Endodermal cell (in vitro differentiated cells): ENCODE data around the gene ABCG1. TPM values are rescaled to one million over a fixed set of nuclear protein-coding genes. Genes with fewer than 3 reads are reported as not detected.

Experiments used
- DNase-seq: peaks from one replicate; pipeline ENCODE4 v3.0.0-alpha.2; 2017
- H3K27ac ChIP-seq: 2 replicates; pipeline ENCODE4 v1.5.1; 2013; ENCODE audit warnings: mild to moderate bottlenecking, low read depth, low read length, moderate library complexity
- H3K27me3 ChIP-seq: 2 replicates; pipeline ENCODE4 v1.6.1; 2013; ENCODE audit warnings: mild to moderate bottlenecking, low read length, moderate library complexity; ENCODE audit not compliant: insufficient read depth, control insufficient read depth, poor library complexity, severe bottlenecking
- H3K36me3 ChIP-seq: 2 replicates; pipeline ENCODE4 v1.7.0; 2013; ENCODE audit warnings: mild to moderate bottlenecking, low read length, moderate library complexity; ENCODE audit not compliant: control insufficient read depth, insufficient read depth
- H3K4me1 ChIP-seq: one replicate; pipeline ENCODE4 v1.7.0; 2013; ENCODE audit warnings: low read length; ENCODE audit not compliant: control insufficient read depth, insufficient read depth
- H3K4me3 ChIP-seq: 2 replicates; pipeline ENCODE4 v1.5.1; 2013; ENCODE audit warnings: mild to moderate bottlenecking, low read length, moderate library complexity
- H3K9ac ChIP-seq: 2 replicates; pipeline ENCODE4 v1.6.1; 2013; ENCODE audit warnings: mild to moderate bottlenecking, low read length, moderate library complexity; ENCODE audit not compliant: poor library complexity, severe bottlenecking; ENCODE audit errors: extremely low read depth
- H3K9me3 ChIP-seq: 2 replicates; pipeline ENCODE4 v1.6.1; 2013; ENCODE audit warnings: mild to moderate bottlenecking, low read length, moderate library complexity; ENCODE audit not compliant: control insufficient read depth
- H3K27ac Mint-ChIP-seq: 2 replicates; pipeline ENCODE4 v1.8.0; 2020; ENCODE audit warnings: mixed read lengths
- H3K27me3 Mint-ChIP-seq: 2 replicates; pipeline ENCODE4 v1.8.0; 2021; ENCODE audit warnings: mild to moderate bottlenecking, mixed read lengths; ENCODE audit not compliant: insufficient read depth
- H3K36me3 Mint-ChIP-seq: 2 replicates; pipeline ENCODE4 v1.8.0; 2020; ENCODE audit warnings: low read depth, mixed read lengths
- H3K4me1 Mint-ChIP-seq: 2 replicates; pipeline ENCODE4 v1.8.0; 2020; ENCODE audit warnings: mixed read lengths
- H3K4me3 Mint-ChIP-seq: 2 replicates; pipeline ENCODE4 v1.8.0; 2020; ENCODE audit warnings: mild to moderate bottlenecking, moderate library complexity, mixed read lengths
- H3K9me3 Mint-ChIP-seq: 2 replicates; pipeline ENCODE4 v1.8.0; 2020; ENCODE audit warnings: mild to moderate bottlenecking, mixed read lengths
- CTCF ChIP-seq: fragments of 200-600 bp; sonication (generic); conservative IDR thresholded peaks from 2 replicates; pipeline ENCODE4 v1.5.0; 2021; ENCODE audit warnings: antibody characterized with exemption, mild to moderate bottlenecking
- WGBS, 2 experiments: methylation state at CpG; one replicate each; pipeline versions ENCODE4 v1.1.5 to v1.1.7; 2013; ENCODE audit warnings: missing lambda C conversion rate in 2 of 2, mixed read lengths in 1 of 2; ENCODE audit not compliant: insufficient coverage in 1 of 2, insufficient read length in 1 of 2; 5-methylcytosine and 5-hydroxymethylcytosine counted together
- total RNA-seq, 2 donors: library from RNA; stranded (reverse); fragmentation: NEBNext Ultra II Directional in 1 of 2; extraction: Animal tissue kit (Norgen Biotek cat#: 25700) in 1 of 2; gene quantifications; 2 replicates in 1 of 2; 3 replicates in 1 of 2; pipeline ENCODE4 v1.2.1, GENCODE V29; 2021

Gene ABCG1
- total RNA-seq, 2 donors from 2014 or later: 1.6 to 5.4 TPM

- H3K4me1 Mint-ChIP-seq: peaks cover 30% of the 10 kb centered on the region
- no peak for TF ChIP-seq CTCF
- 94 to 96% methylated on average over 8 to 20 of the region's 20 CpGs for WGBS, 2 experiments
- no peaks in the 10 kb centered on the region for H3K36me3 ChIP-seq
- H3K4me1 ChIP-seq: peaks cover 13% of the 10 kb centered on the region
- H3K27me3 Mint-ChIP-seq: no peaks in the 10 kb centered on the region
- H3K27ac ChIP-seq: no peak overlapping the region
- H3K9ac ChIP-seq: no peak overlapping the region
- H3K4me3 ChIP-seq: no peak overlapping the region
- H3K27ac Mint-ChIP-seq: no peak overlapping the region
- H3K4me3 Mint-ChIP-seq: no peak overlapping the region
- H3K27me3 ChIP-seq: no peaks in the 10 kb centered on the region
- peak; percentile 49 for DNase-seq
- H3K36me3 Mint-ChIP-seq: no peaks in the 10 kb centered on the region
- no peaks in the 10 kb centered on the region for H3K9me3 Mint-ChIP-seq
- H3K9me3 ChIP-seq: no peaks in the 10 kb centered on the region
These were observed 99.1 kb downstream of the ABCG1 start for GRCh38 chr21:42317826-42318746.

- Histone ChIP-seq H3K4me1 (peaks cover 9% of the 10 kb centered on the region), H3K9ac (no peak overlapping the region), H3K36me3 (no peaks in the 10 kb centered on the region), H3K27ac (no peak overlapping the region), H3K27me3 (no peaks in the 10 kb centered on the region), H3K9me3 (no peaks in the 10 kb centered on the region), H3K4me3 (no peak overlapping the region)
- no peaks in the 10 kb centered on the region for H3K36me3 Mint-ChIP-seq
- no peaks in the 10 kb centered on the region for H3K27me3 Mint-ChIP-seq
- no peak overlapping the region for H3K27ac Mint-ChIP-seq
- no peak for TF ChIP-seq CTCF
- H3K9me3 Mint-ChIP-seq: no peaks in the 10 kb centered on the region
- no peak overlapping the region for H3K4me3 Mint-ChIP-seq
- peaks cover 21% of the 10 kb centered on the region for H3K4me1 Mint-ChIP-seq
- DNase-seq: no peak
- WGBS, 2 experiments: 91 to 92% methylated on average over 9 to 10 of the region's 10 CpGs
These were observed 100.4 kb downstream of the ABCG1 start for GRCh38 chr21:42319376-42319775.

- H3K27me3 ChIP-seq: no peaks in the 10 kb centered on the region
- Mint-ChIP-seq H3K27me3 (no peaks in the 10 kb centered on the region), H3K9me3 (no peaks in the 10 kb centered on the region), H3K36me3 (no peaks in the 10 kb centered on the region), H3K4me3 (no peak overlapping the region), H3K27ac (no peak overlapping the region), H3K4me1 (peaks cover 20% of the 10 kb centered on the region)
- TF ChIP-seq CTCF: peak; percentile 39
- H3K9me3 ChIP-seq: no peaks in the 10 kb centered on the region
- H3K36me3 ChIP-seq: no peaks in the 10 kb centered on the region
- H3K9ac ChIP-seq: no peak overlapping the region
- DNase-seq: peak; percentile 55
- no peak overlapping the region for H3K27ac ChIP-seq
- WGBS, 2 experiments: 90 to 92% methylated on average over 11 to 17 of the region's 17 CpGs
- H3K4me1 ChIP-seq: peaks cover 9% of the 10 kb centered on the region
- no peak overlapping the region for H3K4me3 ChIP-seq
These were observed 101.1 kb downstream of the ABCG1 start for GRCh38 chr21:42319851-42320572.
